H1 (cell line): ENCODE measurements around the gene GUCY1A2.

ENCODE experiments used
- ATF3 ChIP-seq: IDR thresholded peaks from 2 replicates; pipeline ENCODE4 v1.6.1; 2011; ENCODE audit warnings: low read depth, mild to moderate bottlenecking, low read length; ENCODE audit not compliant: insufficient read depth
- BACH1 ChIP-seq: IDR thresholded peaks from 2 replicates; pipeline ENCODE4 v1.6.1; 2012; ENCODE audit warnings: low read length, improper control_type of control experiment
- BRCA1 ChIP-seq: IDR thresholded peaks from 2 replicates; pipeline ENCODE4 v1.6.1; 2012; ENCODE audit warnings: low read depth, low read length, improper control_type of control experiment
- CHD1 ChIP-seq: IDR thresholded peaks from 2 replicates; pipeline ENCODE4 v1.6.1; 2012; ENCODE audit warnings: low read depth, low read length, improper control_type of control experiment
- EP300 ChIP-seq, 2 experiments: IDR thresholded peaks; 1 replicate in 1 of 2; 2 replicates in 1 of 2; pipeline ENCODE4 v1.6.1; 2011 to 2012; ENCODE audit warnings: low read depth in 2 of 2, low read length in 2 of 2, mild to moderate bottlenecking in 2 of 2, borderline replicate concordance in 1 of 2, inconsistent platforms in 1 of 2, moderate library complexity in 1 of 2
- EZH2 ChIP-seq: fragments of 200-600 bp; sonication (generic); IDR thresholded peaks from 2 replicates; pipeline ENCODE4 v1.7.1; 2012; ENCODE audit warnings: low read depth, mild to moderate bottlenecking, moderate library complexity, low read length, inconsistent platforms; ENCODE audit not compliant: severe bottlenecking
- FOSL1 ChIP-seq: IDR thresholded peaks from 2 replicates; pipeline ENCODE4 v1.6.1; 2011; ENCODE audit warnings: mild to moderate bottlenecking, low read depth, low read length, moderate library complexity; ENCODE audit not compliant: insufficient read depth
- MAFK ChIP-seq: IDR thresholded peaks from 2 replicates; pipeline ENCODE4 v1.6.1; 2012; ENCODE audit warnings: low read depth, mild to moderate bottlenecking, improper control_type of control experiment, low read length
- NRF1 ChIP-seq: IDR thresholded peaks from 2 replicates; pipeline ENCODE4 v1.6.1; 2011; ENCODE audit warnings: mild to moderate bottlenecking, low read depth, low read length, improper control_type of control experiment
- POLR2A ChIP-seq, 2 experiments: IDR thresholded peaks; 1 replicate in 1 of 2; 2 replicates in 1 of 2; pipeline ENCODE4 v1.6.1; 2011; ENCODE audit warnings: low read depth in 2 of 2, low read length in 2 of 2, mild to moderate bottlenecking in 2 of 2; ENCODE audit errors: control extremely low read depth in 1 of 2
- POLR2AphosphoS5 ChIP-seq: IDR thresholded peaks from 2 replicates; pipeline ENCODE4 v1.6.1; 2011; ENCODE audit warnings: low read depth, low read length
- TF ChIP-seq, protein P1 (sequence below), 3 experiments: IDR thresholded peaks; 1 replicate in 2 of 3; 2 replicates in 1 of 3; pipeline versions ENCODE4 v1.5.1 to v1.6.1; 2011; ENCODE audit warnings: low read length in 3 of 3, mild to moderate bottlenecking in 3 of 3, inconsistent platforms in 2 of 3, low read depth in 1 of 3, moderate library complexity in 1 of 3; ENCODE audit not compliant: insufficient read depth in 1 of 3; ENCODE audit errors: control extremely low read depth in 1 of 3

DNA sequence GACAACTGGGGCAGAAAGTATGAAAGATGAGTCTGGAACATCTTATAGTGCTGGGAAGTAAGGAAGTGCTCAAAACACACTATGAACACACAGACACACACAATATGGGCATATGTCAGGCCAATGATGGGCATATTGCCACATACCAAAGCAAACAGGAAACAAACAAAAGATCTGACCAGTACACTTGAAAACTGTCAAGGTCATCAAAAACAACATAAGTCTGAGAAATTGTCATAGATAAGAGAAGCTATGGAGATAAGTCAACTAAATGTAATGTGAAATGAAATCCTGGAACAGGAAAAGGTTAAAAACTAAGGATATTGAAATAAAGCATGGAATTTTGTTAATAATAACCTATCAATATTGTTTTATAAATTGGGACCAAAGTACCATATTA lies 46.4 kb downstream of the GUCY1A2 start:
- TF ChIP-seq, protein P1, sequence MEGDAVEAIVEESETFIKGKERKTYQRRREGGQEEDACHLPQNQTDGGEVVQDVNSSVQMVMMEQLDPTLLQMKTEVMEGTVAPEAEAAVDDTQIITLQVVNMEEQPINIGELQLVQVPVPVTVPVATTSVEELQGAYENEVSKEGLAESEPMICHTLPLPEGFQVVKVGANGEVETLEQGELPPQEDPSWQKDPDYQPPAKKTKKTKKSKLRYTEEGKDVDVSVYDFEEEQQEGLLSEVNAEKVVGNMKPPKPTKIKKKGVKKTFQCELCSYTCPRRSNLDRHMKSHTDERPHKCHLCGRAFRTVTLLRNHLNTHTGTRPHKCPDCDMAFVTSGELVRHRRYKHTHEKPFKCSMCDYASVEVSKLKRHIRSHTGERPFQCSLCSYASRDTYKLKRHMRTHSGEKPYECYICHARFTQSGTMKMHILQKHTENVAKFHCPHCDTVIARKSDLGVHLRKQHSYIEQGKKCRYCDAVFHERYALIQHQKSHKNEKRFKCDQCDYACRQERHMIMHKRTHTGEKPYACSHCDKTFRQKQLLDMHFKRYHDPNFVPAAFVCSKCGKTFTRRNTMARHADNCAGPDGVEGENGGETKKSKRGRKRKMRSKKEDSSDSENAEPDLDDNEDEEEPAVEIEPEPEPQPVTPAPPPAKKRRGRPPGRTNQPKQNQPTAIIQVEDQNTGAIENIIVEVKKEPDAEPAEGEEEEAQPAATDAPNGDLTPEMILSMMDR (IDR thresholded peaks at IDR 0.05; ENCODE audit: control extremely low read depth in 1 of 3, insufficient read depth in 1 of 3, low read depth in 1 of 3, low read length in 3 of 3) = no peak
- TF ChIP-seq NRF1 = no peak
- no peak for TF ChIP-seq CHD1
- TF ChIP-seq EZH2 = no peak
- TF ChIP-seq BRCA1 = no peak
- TF ChIP-seq POLR2A (IDR thresholded peaks at IDR 0.05; ENCODE audit: control extremely low read depth in 1 of 2, low read depth in 2 of 2, low read length in 2 of 2) = no peak
- TF ChIP-seq MAFK = no peak
- no peak for TF ChIP-seq BACH1
- no peak for TF ChIP-seq ATF3
- TF ChIP-seq POLR2AphosphoS5 = no peak
- no peak for TF ChIP-seq FOSL1
- no peak for TF ChIP-seq EP300 (IDR thresholded peaks at IDR 0.05; ENCODE audit: borderline replicate concordance in 1 of 2, low read depth in 2 of 2, low read length in 2 of 2)
